Keratinocyte (primary cell): ENCODE results near the gene LHFPL6. TPM values are rescaled to one million over a fixed set of nuclear protein-coding genes. Genes with fewer than 3 reads are reported as not detected.

Experiments used
- DNase-seq: peaks from one replicate; pipeline ENCODE4 v3.0.0-alpha.2; 2011; ENCODE audit warnings: low read depth, missing footprints, low spot score
- FAIRE-seq: peaks from 2 replicates; lab custom pipeline; 2011; peaks lifted over from hg19 to GRCh38; lab: Jason Lieb, UNC
- H2AFZ ChIP-seq: 2 replicates; pipeline ENCODE4 v1.6.0; 2012; ENCODE audit warnings: low read length, control low read depth, inconsistent platforms; ENCODE audit not compliant: control insufficient read depth
- H3K27ac ChIP-seq: 2 replicates; pipeline ENCODE4 v1.5.1; 2011; ENCODE audit warnings: low read length; ENCODE audit not compliant: control insufficient read depth, insufficient read depth
- H3K27me3 ChIP-seq: 3 replicates; pipeline ENCODE4 v1.6.0; 2011; ENCODE audit warnings: low read length; ENCODE audit not compliant: control insufficient read depth, insufficient read depth; ENCODE audit errors: extremely low read depth
- H3K36me3 ChIP-seq, 2 experiments: 2 replicates in 1 of 2; 3 replicates in 1 of 2; pipeline ENCODE4 v1.5.1; 2011; ENCODE audit warnings: low read length in 2 of 2, mild to moderate bottlenecking in 1 of 2; ENCODE audit not compliant: control insufficient read depth in 2 of 2, insufficient read depth in 2 of 2; ENCODE audit errors: extremely low read depth in 1 of 2
- H3K4me1 ChIP-seq: 3 replicates; pipeline ENCODE4 v1.5.1; 2011; ENCODE audit warnings: low read length; ENCODE audit not compliant: control insufficient read depth, insufficient read depth; ENCODE audit errors: extremely low read depth
- H3K4me2 ChIP-seq: 3 replicates; pipeline ENCODE4 v1.6.0; 2011; ENCODE audit warnings: low read depth, low read length; ENCODE audit not compliant: control insufficient read depth, insufficient read depth; ENCODE audit errors: extremely low read depth
- H3K4me3 ChIP-seq, 3 experiments: fragments of 200-600 bp in 1 of 3; sonication (generic) in 1 of 3; 2 replicates in 2 of 3; 3 replicates in 1 of 3; pipeline ENCODE4 v1.5.1; 2011 to 2016; ENCODE audit warnings: low read length in 3 of 3, mild to moderate bottlenecking in 3 of 3, control low read depth in 2 of 3, inconsistent platforms in 1 of 3, low read depth in 1 of 3, mixed read lengths in 1 of 3, mixed run types in 1 of 3, moderate library complexity in 1 of 3; ENCODE audit not compliant: control insufficient read depth in 2 of 3, insufficient read depth in 2 of 3; ENCODE audit errors: extremely low read depth in 1 of 3
- H3K79me2 ChIP-seq: 2 replicates; pipeline ENCODE4 v1.6.0; 2012; ENCODE audit warnings: low read length; ENCODE audit not compliant: control insufficient read depth, insufficient read depth
- H3K9ac ChIP-seq: 3 replicates; pipeline ENCODE4 v1.6.0; 2011; ENCODE audit warnings: low read length; ENCODE audit not compliant: control insufficient read depth, insufficient read depth; ENCODE audit errors: extremely low read depth
- H3K9me1 ChIP-seq: 3 replicates; pipeline ENCODE4 v1.6.0; 2011; ENCODE audit warnings: low read length; ENCODE audit not compliant: control insufficient read depth, insufficient read depth; ENCODE audit errors: extremely low read depth
- H3K9me3 ChIP-seq: 2 replicates; pipeline ENCODE4 v1.5.1; 2012; ENCODE audit warnings: low read depth, low read length; ENCODE audit not compliant: control insufficient read depth
- H4K20me1 ChIP-seq: 3 replicates; pipeline ENCODE4 v1.6.0; 2011; ENCODE audit warnings: low read length; ENCODE audit not compliant: control insufficient read depth, insufficient read depth; ENCODE audit errors: extremely low read depth
- CTCF ChIP-seq, 3 experiments: IDR thresholded peaks in 1 of 3; conservative IDR thresholded peaks in 1 of 3; optimal IDR thresholded peaks in 1 of 3; 2 replicates in 2 of 3; 3 replicates in 1 of 3; pipeline versions ENCODE3 to v1.5.1; 2011; ENCODE audit warnings: low read length in 3 of 3, mild to moderate bottlenecking in 3 of 3, moderate library complexity in 2 of 3, control low read depth in 1 of 3, inconsistent platforms in 1 of 3; ENCODE audit not compliant: insufficient read depth in 2 of 3; ENCODE audit errors: extremely low read depth in 1 of 3
- EZH2 ChIP-seq: IDR thresholded peaks from one replicate; pipeline ENCODE4 v1.6.1; 2012; ENCODE audit warnings: inconsistent platforms, mild to moderate bottlenecking, low read length, moderate library complexity
- dilution Hi-C: fragments of 300-500 bp; cut with MboI; formaldehyde crosslinking; loops from one replicate; pipeline ENCODE4 v1.7.0; 2020; ENCODE audit warnings: low sequenced_read_pairs; ENCODE audit not compliant: extremely low pct_ligation_motif_present
- polyA plus RNA-seq, 5 experiments: library from polyadenylated mRNA; depleted of rRNA in 3 of 5; stranded (reverse) in 3 of 5; stranded (forward) in 1 of 5; unstranded in 1 of 5; fragments of >200 nt; gene quantifications; 1 replicate in 1 of 5; 2 replicates in 3 of 5; 3 replicates in 1 of 5; pipeline versions ENCODE4 v1.2.1 to v1.2.3, GENCODE V29; 2011 to 2012; ENCODE audit warnings: missing spikeins in 2 of 5, low read depth in 1 of 5, low replicate concordance in 1 of 5

The LHFPL6 gene
- polyA plus RNA-seq, 1 donor (not counting 4 experiments of a cell fraction or from before 2014, with no cell fraction given): 15.8 TPM

- Histone ChIP-seq H4K20me1 (no peaks in the 10 kb centered on the region), H3K4me1 (no peaks in the 10 kb centered on the region), H3K79me2 (no peaks in the 10 kb centered on the region), H3K27ac (no peak overlapping the region), H2AFZ (no peak overlapping the region), H3K9me3 (no peaks in the 10 kb centered on the region), H3K9me1 (no peaks in the 10 kb centered on the region), H3K4me2 (no peak overlapping the region), H3K4me3 (no peak overlapping the region), H3K36me3 (no peaks in the 10 kb centered on the region), H3K9ac (no peak overlapping the region), H3K27me3 (no peaks in the 10 kb centered on the region)
- FAIRE-seq (no peak), DNase-seq (no peak)
- dilution Hi-C loops: no loop called here
- no peak for TF ChIP-seq EZH2
- no peak for TF ChIP-seq CTCF (optimal IDR thresholded peaks at IDR 0.05 in 1 of 3, IDR thresholded peaks at IDR 0.05 in 1 of 3, conservative IDR thresholded peaks at IDR 0.05 in 1 of 3; ENCODE audit: extremely low read depth in 1 of 3, insufficient read depth in 2 of 3, low read length in 3 of 3)
Measured at GRCh38 chr13:39401046-39401705, 201.8 kb downstream of the LHFPL6 start.

- no peaks in the 10 kb centered on the region for H3K79me2 ChIP-seq
- no peaks in the 10 kb centered on the region for H3K9me1 ChIP-seq
- no peak overlapping the region for H2AFZ ChIP-seq
- H3K27ac ChIP-seq: no peak overlapping the region
- no peak for DNase-seq
- H3K9me3 ChIP-seq: no peaks in the 10 kb centered on the region
- no peak overlapping the region for H3K9ac ChIP-seq
- H3K4me2 ChIP-seq: no peak overlapping the region
- no peaks in the 10 kb centered on the region for H3K27me3 ChIP-seq
- dilution Hi-C loops: no loop called here
- no peak for FAIRE-seq
- H3K4me3 ChIP-seq: no peak overlapping the region
- H3K4me1 ChIP-seq: no peaks in the 10 kb centered on the region
- no peaks in the 10 kb centered on the region for H3K36me3 ChIP-seq
- no peak for TF ChIP-seq EZH2
- no peak for TF ChIP-seq CTCF (optimal IDR thresholded peaks at IDR 0.05 in 1 of 3, IDR thresholded peaks at IDR 0.05 in 1 of 3, conservative IDR thresholded peaks at IDR 0.05 in 1 of 3; ENCODE audit: extremely low read depth in 1 of 3, insufficient read depth in 2 of 3, low read length in 3 of 3)
- H4K20me1 ChIP-seq: no peaks in the 10 kb centered on the region
Measured at GRCh38 chr13:39399102-39399501, 203.9 kb downstream of the LHFPL6 start.
